H1 (cell line): ENCODE results near the gene CALHM3. TPM values are rescaled to one million over a fixed set of nuclear protein-coding genes. Genes with fewer than 3 reads are reported as not detected.

ENCODE experiments used
- CTCF ChIA-PET: fragments of 300-600 bp; sonication (Branson Sonifier 250); formaldehyde crosslinking; loops from one replicate; lab custom pipeline; 2021; ENCODE audit not compliant: partially characterized antibody; lab: Charles Lee
- POLR2A ChIA-PET: fragments of 300-600 bp; sonication (Branson Sonifier 250); formaldehyde crosslinking; loops from one replicate; lab custom pipeline; 2021; ENCODE audit warnings: inconsistent platforms; ENCODE audit not compliant: partially characterized antibody; lab: Charles Lee
- DNase-seq, 2 experiments: peaks; one replicate each; pipeline versions ENCODE4 v3.0.0 to v3.0.0-alpha.2; 2010 to 2022; ENCODE audit warnings: low spot score in 2 of 2, low read depth in 1 of 2, mixed read lengths in 1 of 2
- FAIRE-seq: peaks from 2 replicates; lab custom pipeline; 2011; peaks lifted over from hg19 to GRCh38; lab: Jason Lieb, UNC
- H2AFZ ChIP-seq: 2 replicates; pipeline ENCODE4 v1.8.1; 2012; ENCODE audit warnings: low read length, inconsistent platforms
- H2AK5ac ChIP-seq: 2 replicates; pipeline ENCODE4 v1.6.1; 2013; ENCODE audit warnings: low read depth, low read length
- H2BK120ac ChIP-seq: replicated peaks from 2 replicates; pipeline ENCODE3; 2013; ENCODE audit warnings: low read depth, low read length, inconsistent platforms
- H2BK12ac ChIP-seq: 2 replicates; pipeline ENCODE4 v1.6.1; 2013; ENCODE audit warnings: low read depth, low read length
- H2BK15ac ChIP-seq: 2 replicates; pipeline ENCODE4 v1.6.1; 2013; ENCODE audit warnings: low read length
- H2BK20ac ChIP-seq: 2 replicates; pipeline ENCODE4 v1.6.1; 2013; ENCODE audit warnings: low read length
- H2BK5ac ChIP-seq: 2 replicates; pipeline ENCODE4 v1.6.1; 2013; ENCODE audit warnings: low read depth, low read length
- H3K14ac ChIP-seq: 2 replicates; pipeline ENCODE4 v1.6.1; 2013; ENCODE audit warnings: inconsistent platforms; ENCODE audit not compliant: insufficient read length
- H3K18ac ChIP-seq: 2 replicates; pipeline ENCODE4 v1.6.1; 2013; ENCODE audit warnings: low read length; ENCODE audit errors: extremely low read depth
- H3K23ac ChIP-seq: 2 replicates; pipeline ENCODE4 v1.6.1; 2013; ENCODE audit warnings: inconsistent platforms; ENCODE audit not compliant: insufficient read length
- H3K23me2 ChIP-seq: 2 replicates; pipeline ENCODE4 v1.6.1; 2013; ENCODE audit warnings: low read depth, low read length
- H3K27ac ChIP-seq: 2 replicates; pipeline ENCODE4 v1.6.1; 2011; ENCODE audit warnings: low read depth, low read length, inconsistent platforms
- H3K27me3 ChIP-seq, 4 experiments: replicated peaks in 1 of 4; 1 replicate in 1 of 4; 2 replicates in 3 of 4; pipeline versions ENCODE4 v1.6.1 to v1.8.1; 2011 to 2013; ENCODE audit warnings: low read length in 3 of 4, mild to moderate bottlenecking in 3 of 4, inconsistent platforms in 2 of 4, mixed read lengths in 2 of 4, moderate library complexity in 1 of 4; ENCODE audit not compliant: control insufficient read depth in 3 of 4, insufficient read depth in 3 of 4; ENCODE audit errors: extremely low read depth in 1 of 4
- H3K36me3 ChIP-seq, 4 experiments: 2 replicates each; pipeline versions ENCODE4 v1.6.1 to v1.8.1; 2011 to 2013; ENCODE audit warnings: mild to moderate bottlenecking in 4 of 4, low read length in 3 of 4, moderate library complexity in 2 of 4, control low read depth in 1 of 4, inconsistent platforms in 1 of 4; ENCODE audit not compliant: insufficient read depth in 4 of 4, control insufficient read depth in 2 of 4
- H3K4ac ChIP-seq: replicated peaks from 2 replicates; pipeline ENCODE3; 2013; ENCODE audit warnings: low read length, low read depth, mixed read lengths, inconsistent platforms; ENCODE audit not compliant: insufficient read length
- H3K4me1 ChIP-seq, 4 experiments: replicated peaks in 1 of 4; 1 replicate in 1 of 4; 2 replicates in 3 of 4; pipeline versions ENCODE4 v1.6.1 to v1.8.1; 2011 to 2013; ENCODE audit warnings: low read length in 3 of 4, inconsistent platforms in 2 of 4, mixed read lengths in 1 of 4; ENCODE audit not compliant: insufficient read depth in 4 of 4, control insufficient read depth in 3 of 4
- H3K4me2 ChIP-seq, 2 experiments: 2 replicates each; pipeline versions ENCODE4 v1.6.1 to v1.8.1; 2011 to 2013; ENCODE audit warnings: low read depth in 2 of 2, low read length in 2 of 2, control low read depth in 1 of 2, inconsistent platforms in 1 of 2, mild to moderate bottlenecking in 1 of 2; ENCODE audit not compliant: insufficient read depth in 1 of 2
- H3K4me3 ChIP-seq, 4 experiments: fragments of 200-600, 300-600 bp in 1 of 4; sonication (generic), shearing (Covaris generic), sonication (Bioruptor Twin) in 1 of 4; 2 replicates each; pipeline versions ENCODE4 v1.5.1 to v1.8.1; 2011 to 2016; ENCODE audit warnings: low read length in 4 of 4, low read depth in 3 of 4, control low read depth in 2 of 4, inconsistent platforms in 2 of 4, mild to moderate bottlenecking in 2 of 4, mixed read lengths in 1 of 4, moderate library complexity in 1 of 4; ENCODE audit not compliant: insufficient read depth in 2 of 4; ENCODE audit errors: extremely low read depth in 1 of 4
- H3K56ac ChIP-seq: replicated peaks from 2 replicates; pipeline ENCODE3; 2013; ENCODE audit warnings: low read depth, mild to moderate bottlenecking, mixed read lengths, low read length, inconsistent platforms; ENCODE audit not compliant: insufficient read length
- H3K79me1 ChIP-seq: 2 replicates; pipeline ENCODE4 v1.6.1; 2013; ENCODE audit warnings: low read depth, low read length, control low read depth
- H3K79me2 ChIP-seq, 2 experiments: 2 replicates each; pipeline versions ENCODE4 v1.6.1 to v1.8.1; 2012 to 2013; ENCODE audit warnings: low read length in 2 of 2, mild to moderate bottlenecking in 2 of 2, inconsistent platforms in 1 of 2; ENCODE audit not compliant: insufficient read depth in 2 of 2, control insufficient read depth in 1 of 2
- H3K9ac ChIP-seq, 4 experiments: replicated peaks in 1 of 4; 1 replicate in 1 of 4; 2 replicates in 3 of 4; pipeline versions ENCODE4 v1.6.1 to v1.8.1; 2011 to 2013; ENCODE audit warnings: low read depth in 3 of 4, low read length in 3 of 4, control low read depth in 2 of 4, mild to moderate bottlenecking in 2 of 4, moderate library complexity in 2 of 4, inconsistent platforms in 1 of 4; ENCODE audit errors: extremely low read depth in 1 of 4
- H3K9me3 ChIP-seq, 2 experiments: 2 replicates each; pipeline versions ENCODE4 v1.6.1 to v1.8.1; 2012 to 2013; ENCODE audit warnings: mild to moderate bottlenecking in 2 of 2, moderate library complexity in 2 of 2, control low read depth in 1 of 2, inconsistent platforms in 1 of 2, low read depth in 1 of 2, low read length in 1 of 2, mixed read lengths in 1 of 2; ENCODE audit not compliant: insufficient read depth in 2 of 2
- H4K20me1 ChIP-seq, 2 experiments: replicated peaks in 1 of 2; 2 replicates each; pipeline versions ENCODE3 to v1.8.1; 2011 to 2013; ENCODE audit warnings: inconsistent platforms in 2 of 2, low read length in 2 of 2, mild to moderate bottlenecking in 1 of 2; ENCODE audit not compliant: insufficient read depth in 2 of 2, control insufficient read depth in 1 of 2
- H4K5ac ChIP-seq: 2 replicates; pipeline ENCODE4 v1.6.1; 2013; ENCODE audit warnings: low read length, low read depth, mixed read lengths, inconsistent platforms; ENCODE audit not compliant: insufficient read length
- H4K8ac ChIP-seq: 2 replicates; pipeline ENCODE4 v1.8.0; 2013; ENCODE audit warnings: mild to moderate bottlenecking, moderate library complexity, low read length, inconsistent platforms; ENCODE audit not compliant: insufficient read depth; ENCODE audit errors: extremely low read depth
- H4K91ac ChIP-seq: replicated peaks from 2 replicates; pipeline ENCODE3; 2013; ENCODE audit warnings: low read length, mixed read lengths, inconsistent platforms; ENCODE audit not compliant: insufficient read length
- POLR2AphosphoS5 ChIP-seq: IDR thresholded peaks from 2 replicates; pipeline ENCODE4 v1.6.1; 2011; ENCODE audit warnings: low read depth, low read length
- RBBP5 ChIP-seq: IDR thresholded peaks from 2 replicates; pipeline ENCODE4 v1.7.1; 2012; ENCODE audit warnings: low read depth, mild to moderate bottlenecking, inconsistent platforms, low read length, moderate library complexity, borderline replicate concordance
- SIN3A ChIP-seq, 2 experiments: IDR thresholded peaks in 1 of 2; conservative IDR thresholded peaks in 1 of 2; 2 replicates each; pipeline ENCODE4 v1.6.1; 2011 to 2012; ENCODE audit warnings: low read length in 2 of 2, improper control_type of control experiment in 1 of 2, low read depth in 1 of 2, mild to moderate bottlenecking in 1 of 2
- SP2 ChIP-seq: IDR thresholded peaks from 2 replicates; pipeline ENCODE4 v1.6.1; 2012; ENCODE audit warnings: mild to moderate bottlenecking, low read length, inconsistent platforms
- SRF ChIP-seq: IDR thresholded peaks from 2 replicates; pipeline ENCODE4 v1.6.1; 2011; ENCODE audit warnings: mild to moderate bottlenecking, low read depth, low read length, moderate library complexity
- polyA plus RNA-seq, 7 experiments: library from polyadenylated mRNA; depleted of rRNA in 3 of 7; stranded (reverse) in 5 of 7; unstranded in 2 of 7; fragments of >200 nt in 5 of 7; fragments of 200-250 nt in 2 of 7; gene quantifications; 1 replicate in 5 of 7; 2 replicates in 1 of 7; 4 replicates in 1 of 7; pipeline versions ENCODE4 v1.2.1 to v1.2.3, GENCODE V29; 2011 to 2013; ENCODE audit warnings: missing spikeins in 2 of 7, mixed read lengths in 2 of 7
- total RNA-seq: library from RNA; stranded (reverse); fragmentation: NEBNext Ultra II Directional; extraction: Animal tissue kit (Norgen Biotek cat#: 25700); gene quantifications from 2 replicates; pipeline ENCODE4 v1.2.1, GENCODE V29; 2021

CALHM3 gene
- total and polyA plus RNA-seq, 2 of the 8 experiments (the other 6 are each of a cell fraction or from before 2014, with no cell fraction given), result 0.17 to 0.60 TPM

DNA sequence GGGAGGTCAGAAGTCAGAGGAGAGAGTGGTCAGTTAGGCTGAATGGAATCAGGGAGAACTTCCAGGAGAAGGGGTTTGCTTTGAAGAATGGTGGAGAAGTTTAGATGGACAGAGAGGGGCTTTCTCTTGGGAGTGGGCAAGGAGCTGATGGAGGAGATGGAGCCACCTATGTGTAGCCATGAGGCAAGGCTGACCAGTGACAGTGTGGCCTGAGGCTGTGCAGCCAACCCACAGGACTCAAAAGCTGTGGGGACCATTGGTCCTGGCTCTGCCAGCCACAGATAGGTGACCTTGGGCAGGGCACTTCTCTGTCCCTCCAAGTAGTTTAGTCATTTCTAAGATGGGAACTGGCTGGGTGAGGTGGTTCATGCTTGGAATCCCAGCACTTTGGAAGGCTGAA, 33.1 kb upstream of the CALHM3 start:
- Histone ChIP-seq H3K9ac (no peak overlapping the region), H2AFZ (no peak overlapping the region), H3K4me2 (no peak overlapping the region), H3K18ac (no peak overlapping the region), H3K14ac (no peak overlapping the region), H4K91ac (no peak overlapping the region), H4K8ac (no peak overlapping the region; the same call in 1 of the 2 replicates), H3K79me2 (no peaks in the 10 kb centered on the region)
- CTCF ChIA-PET, result interaction anchor here (0.8 to 1.3 kb wide), 4 partner anchors 16 to 131 kb away, joined by 3 to 4 read pairs (median 3); no protein-coding TSS in a partner anchor
- no peak for DNase-seq
- TF ChIP-seq RBBP5 (no peak), SRF (no peak), POLR2AphosphoS5 (no peak), SIN3A (conservative IDR thresholded peaks at IDR 0.05 in 1 of 2, IDR thresholded peaks at IDR 0.05 in 1 of 2; ENCODE audit: low read depth in 1 of 2, low read length in 2 of 2) (no peak), SP2 (no peak)
- TF ChIP-seq, all 59 proteins: peak for 0
- Histone ChIP-seq H2BK5ac (no peak overlapping the region), H2BK15ac (0 out of 2 replicates have a peak overlapping the region, but pooled peaks have one; percentile 19), H3K27ac (no peak overlapping the region), H2BK20ac (no peak overlapping the region), H3K9me3 (no peaks in the 10 kb centered on the region), H2BK12ac (no peak overlapping the region), H3K27me3 (no peaks in the 10 kb centered on the region), H4K5ac (no peak overlapping the region), H3K36me3 (no peaks in the 10 kb centered on the region), H3K4ac (no peak overlapping the region), H4K20me1 (no peaks in the 10 kb centered on the region), H3K23ac (no peak overlapping the region), H2AK5ac (no peak overlapping the region), H3K23me2 (no peaks in the 10 kb centered on the region), H3K56ac (no peak overlapping the region), H3K79me1 (no peaks in the 10 kb centered on the region), H3K4me3 (no peak overlapping the region), H2BK120ac (no peak overlapping the region), H3K4me1 (no peaks in the 10 kb centered on the region; a peak in 2 of 7 replicates)
- no peak for FAIRE-seq
- POLR2A ChIA-PET, result no interaction called here
